GM15510 (cell line): Measurements from ENCODE around the gene HOXA1.

Experiments
- POLR2A ChIP-seq: IDR thresholded peaks from 3 replicates; pipeline ENCODE4 v1.6.1; 2011; ENCODE audit warnings: borderline replicate concordance; ENCODE audit not compliant: insufficient read length; ENCODE audit errors: extremely low read depth

HOXA1 gene

GRCh38 chr7:27079234-27079975 is 16.4 kb downstream of the HOXA1 start:
- TF ChIP-seq POLR2A = no peak

- no peak for TF ChIP-seq POLR2A
Observed at GRCh38 chr7:27078616-27079233, 17.1 kb downstream of the HOXA1 start.

DNA sequence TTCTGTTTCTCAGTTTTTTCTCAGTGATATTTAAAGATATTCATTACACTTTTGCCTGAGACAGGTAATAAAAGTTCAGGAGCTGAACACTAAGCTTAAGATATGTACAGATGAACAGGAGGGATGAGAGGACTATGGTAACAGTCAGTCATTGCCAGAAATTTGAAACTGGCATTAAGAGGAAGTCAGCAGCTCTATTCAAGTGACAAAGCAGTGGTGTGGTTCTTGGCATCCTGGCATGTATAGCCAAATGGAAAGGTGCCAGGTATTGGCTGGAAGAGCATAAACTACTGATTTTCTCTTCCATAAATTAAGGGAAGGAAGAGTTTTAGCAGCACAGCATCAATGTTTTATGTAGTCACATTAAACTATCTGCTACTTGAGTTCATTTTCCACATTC is 22.7 kb downstream of the HOXA1 start:
- no peak for TF ChIP-seq POLR2A

GRCh38 chr7:27071622-27072390 is 24.0 kb downstream of the HOXA1 start:
- no peak for TF ChIP-seq POLR2A

GRCh38 chr7:27068259-27068658 is 27.5 kb downstream of the HOXA1 start:
- no peak for TF ChIP-seq POLR2A

- no peak for TF ChIP-seq POLR2A
Observed at GRCh38 chr7:27066148-27066547, 29.7 kb downstream of the HOXA1 start.

GRCh38 chr7:27065709-27066108 is 30.1 kb downstream of the HOXA1 start:
- TF ChIP-seq POLR2A = no peak

- TF ChIP-seq POLR2A = no peak
Observed at GRCh38 chr7:27064661-27065060, 31.1 kb downstream of the HOXA1 start.

DNA sequence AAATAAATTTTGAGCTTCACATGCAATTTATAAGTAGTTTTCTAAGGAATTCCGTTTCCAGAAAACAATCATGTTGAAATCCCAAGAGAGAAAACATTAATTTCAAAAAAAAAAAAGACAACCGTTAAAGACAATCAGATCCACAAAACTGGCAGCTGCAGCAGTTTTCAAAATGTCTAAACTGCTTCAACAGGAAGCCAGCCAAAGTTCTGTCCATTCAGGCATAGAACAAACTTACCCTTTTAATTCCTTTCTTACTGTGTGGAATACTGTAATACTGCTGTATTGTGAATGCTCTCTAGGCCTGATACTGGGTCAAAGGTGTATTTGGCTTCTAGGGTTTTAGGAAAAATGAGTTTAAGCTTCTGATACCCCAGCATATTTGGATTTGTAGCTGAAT is 31.6 kb downstream of the HOXA1 start:
- no peak for TF ChIP-seq POLR2A

GRCh38 chr7:27062946-27063345 is 32.9 kb downstream of the HOXA1 start:
- TF ChIP-seq POLR2A = no peak

DNA sequence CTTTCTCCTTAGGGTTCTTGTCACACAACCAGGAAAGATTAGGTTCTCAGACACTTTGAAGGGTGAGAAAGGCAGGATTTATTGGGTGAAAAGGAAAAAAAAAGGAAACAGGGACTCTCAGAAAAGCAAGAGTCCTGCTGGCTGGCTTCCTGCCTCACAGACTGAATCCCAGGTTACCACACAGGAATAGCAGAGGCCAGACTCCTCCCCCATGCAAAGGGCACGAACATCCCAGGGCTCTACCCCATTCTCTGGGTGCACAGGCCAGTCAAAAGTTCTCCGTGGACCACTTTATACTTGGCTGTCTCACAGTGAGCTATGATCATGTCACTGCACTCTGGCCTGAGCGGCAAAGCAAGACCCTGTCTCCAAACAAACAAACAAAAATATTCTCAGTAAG is 42.6 kb downstream of the HOXA1 start:
- TF ChIP-seq POLR2A = no peak

- TF ChIP-seq POLR2A = no peak
Observed at GRCh38 chr7:27051451-27051850, 44.3 kb downstream of the HOXA1 start.

DNA sequence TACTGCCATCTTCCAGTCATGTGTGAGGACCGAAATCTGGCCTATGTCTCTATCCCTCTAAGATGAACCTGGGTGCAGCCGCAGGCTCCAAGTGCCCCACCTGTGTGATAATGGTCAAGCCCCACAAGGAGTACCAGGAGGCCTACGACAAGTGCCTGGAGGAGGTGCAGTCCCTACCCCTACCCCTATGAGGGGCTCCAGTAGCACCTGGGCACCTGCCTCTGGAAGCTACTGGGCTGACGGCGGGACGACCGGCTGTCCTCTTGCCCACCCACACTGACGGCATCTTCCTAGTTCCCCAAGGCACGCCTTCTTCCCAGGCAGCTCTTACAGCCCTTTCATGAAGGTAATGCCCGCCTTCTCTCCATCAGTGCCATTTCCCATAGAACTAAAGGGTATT is 47.4 kb downstream of the HOXA1 start:
- TF ChIP-seq POLR2A = no peak

- TF ChIP-seq POLR2A = no peak
Observed at GRCh38 chr7:27046854-27047549, 48.8 kb downstream of the HOXA1 start.
